ENCODE results near the gene GPATCH8. TPM values are rescaled to one million over a fixed set of nuclear protein-coding genes. Genes with fewer than 3 reads are reported as not detected.

GPATCH8 gene
- total RNA-seq, 1 donor from 2014 or later: 52.6 TPM

DNA sequence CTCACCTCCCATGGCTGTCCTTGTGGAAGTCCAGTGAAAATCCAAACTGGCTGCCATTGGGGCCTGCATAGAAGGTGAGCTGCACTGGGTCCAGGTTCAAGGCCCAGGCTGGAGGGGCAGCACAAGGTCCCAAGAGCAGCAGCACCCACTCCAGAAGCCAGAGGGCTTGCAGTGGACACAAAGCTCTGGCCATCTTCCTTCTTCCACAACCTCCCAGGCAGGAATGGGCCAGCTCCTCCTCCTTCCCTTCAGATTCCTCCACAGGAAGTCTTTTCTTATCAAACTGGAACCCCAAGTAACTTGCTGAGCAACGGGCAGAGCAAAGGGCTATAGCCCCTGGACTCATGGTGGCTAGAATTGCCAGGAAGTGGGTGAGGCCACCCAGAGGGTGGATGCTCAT lies 113.9 kb downstream of the GPATCH8 start, which contains the start of gene ITGA2B:
Gene ITGA2B (minus strand): TSS at position 369 of the 400 bp plus-strand sequence. CDS start 176 bp downstream, at position 193.
- H3K4me3 Mint-ChIP-seq (ENCODE audit: unreplicated experiment): no peak within 1 kb of the TSS

DNA sequence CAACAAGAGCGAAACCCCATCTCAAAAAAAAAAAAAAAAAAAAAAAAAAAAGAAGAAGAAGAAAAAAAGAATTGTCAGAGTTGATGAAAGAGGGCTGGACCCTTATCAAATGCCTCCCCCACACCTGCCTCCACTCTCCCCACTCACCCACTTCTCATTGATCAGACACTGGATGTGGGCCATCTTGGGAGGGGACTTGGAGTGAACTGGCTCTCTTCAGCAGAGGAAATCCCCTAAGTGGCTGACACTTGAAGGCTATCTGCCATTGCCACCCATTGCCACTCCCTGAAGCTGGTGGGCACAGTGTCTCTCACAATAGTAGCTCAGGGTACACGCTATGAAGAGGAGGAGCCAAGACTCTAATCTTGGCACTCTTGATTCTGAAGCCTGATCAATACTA lies 115.4 kb downstream of the GPATCH8 start:
- Mint-ChIP-seq H3K4me1 (ENCODE audit: unreplicated experiment) (peaks cover 9% of the 10 kb centered on the region), H3K4me3 (ENCODE audit: unreplicated experiment) (no peak overlapping the region), H3K9me3 (ENCODE audit: unreplicated experiment) (no peaks in the 10 kb centered on the region), H3K27me3 (ENCODE audit: unreplicated experiment) (peaks cover 8% of the 10 kb centered on the region), H3K27ac (ENCODE audit: unreplicated experiment) (no peak overlapping the region), H3K36me3 (ENCODE audit: unreplicated experiment) (no peaks in the 10 kb centered on the region)
- TF ChIP-seq, protein P1, sequence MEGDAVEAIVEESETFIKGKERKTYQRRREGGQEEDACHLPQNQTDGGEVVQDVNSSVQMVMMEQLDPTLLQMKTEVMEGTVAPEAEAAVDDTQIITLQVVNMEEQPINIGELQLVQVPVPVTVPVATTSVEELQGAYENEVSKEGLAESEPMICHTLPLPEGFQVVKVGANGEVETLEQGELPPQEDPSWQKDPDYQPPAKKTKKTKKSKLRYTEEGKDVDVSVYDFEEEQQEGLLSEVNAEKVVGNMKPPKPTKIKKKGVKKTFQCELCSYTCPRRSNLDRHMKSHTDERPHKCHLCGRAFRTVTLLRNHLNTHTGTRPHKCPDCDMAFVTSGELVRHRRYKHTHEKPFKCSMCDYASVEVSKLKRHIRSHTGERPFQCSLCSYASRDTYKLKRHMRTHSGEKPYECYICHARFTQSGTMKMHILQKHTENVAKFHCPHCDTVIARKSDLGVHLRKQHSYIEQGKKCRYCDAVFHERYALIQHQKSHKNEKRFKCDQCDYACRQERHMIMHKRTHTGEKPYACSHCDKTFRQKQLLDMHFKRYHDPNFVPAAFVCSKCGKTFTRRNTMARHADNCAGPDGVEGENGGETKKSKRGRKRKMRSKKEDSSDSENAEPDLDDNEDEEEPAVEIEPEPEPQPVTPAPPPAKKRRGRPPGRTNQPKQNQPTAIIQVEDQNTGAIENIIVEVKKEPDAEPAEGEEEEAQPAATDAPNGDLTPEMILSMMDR (IDR thresholded peaks at IDR 0.05): no peak
- no peak for DNase-seq (ENCODE audit: extremely low spot score, unreplicated experiment)

More for the DNA sequence above, 113.9 kb downstream of the GPATCH8 start, which contains the start of gene ITGA2B:
- Mint-ChIP-seq H3K36me3 (ENCODE audit: unreplicated experiment) (no peaks in the 10 kb centered on the region), H3K9me3 (ENCODE audit: unreplicated experiment) (no peaks in the 10 kb centered on the region), H3K4me1 (ENCODE audit: unreplicated experiment) (peaks cover 9% of the 10 kb centered on the region), H3K27ac (ENCODE audit: unreplicated experiment) (no peak within 1 kb of the TSS), H3K27me3 (ENCODE audit: unreplicated experiment) (peaks cover 3% of the 10 kb centered on the region)
- TF ChIP-seq, protein P1 (IDR thresholded peaks at IDR 0.05): no peak
- DNase-seq (ENCODE audit: extremely low spot score, unreplicated experiment): no peak

DNA sequence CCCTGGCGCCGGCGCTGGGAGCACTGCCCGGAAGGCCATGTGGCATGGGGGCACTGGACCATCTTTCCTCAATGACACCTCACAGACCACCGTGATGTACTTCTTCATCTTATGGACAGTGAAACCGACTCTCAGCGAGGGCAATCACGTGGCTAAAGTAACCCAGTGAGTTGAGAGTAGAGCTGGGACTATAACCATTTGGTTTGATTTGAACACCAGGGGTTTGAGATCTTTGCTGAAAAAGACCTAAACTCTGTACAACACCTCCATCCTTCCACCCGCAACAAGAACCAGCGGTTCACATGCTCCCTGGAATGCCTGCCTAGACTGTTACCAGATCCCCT lies 117.1 kb downstream of the GPATCH8 start:
- Mint-ChIP-seq H3K27me3 (ENCODE audit: unreplicated experiment) (peaks cover 14% of the 10 kb centered on the region), H3K9me3 (ENCODE audit: unreplicated experiment) (no peaks in the 10 kb centered on the region), H3K27ac (ENCODE audit: unreplicated experiment) (no peak overlapping the region), H3K36me3 (ENCODE audit: unreplicated experiment) (no peaks in the 10 kb centered on the region), H3K4me3 (ENCODE audit: unreplicated experiment) (peak overlapping the region; percentile 70), H3K4me1 (ENCODE audit: unreplicated experiment) (peaks cover 9% of the 10 kb centered on the region)
- TF ChIP-seq, protein P1 (IDR thresholded peaks at IDR 0.05): no peak
- DNase-seq (ENCODE audit: extremely low spot score, unreplicated experiment): no peak

DNA sequence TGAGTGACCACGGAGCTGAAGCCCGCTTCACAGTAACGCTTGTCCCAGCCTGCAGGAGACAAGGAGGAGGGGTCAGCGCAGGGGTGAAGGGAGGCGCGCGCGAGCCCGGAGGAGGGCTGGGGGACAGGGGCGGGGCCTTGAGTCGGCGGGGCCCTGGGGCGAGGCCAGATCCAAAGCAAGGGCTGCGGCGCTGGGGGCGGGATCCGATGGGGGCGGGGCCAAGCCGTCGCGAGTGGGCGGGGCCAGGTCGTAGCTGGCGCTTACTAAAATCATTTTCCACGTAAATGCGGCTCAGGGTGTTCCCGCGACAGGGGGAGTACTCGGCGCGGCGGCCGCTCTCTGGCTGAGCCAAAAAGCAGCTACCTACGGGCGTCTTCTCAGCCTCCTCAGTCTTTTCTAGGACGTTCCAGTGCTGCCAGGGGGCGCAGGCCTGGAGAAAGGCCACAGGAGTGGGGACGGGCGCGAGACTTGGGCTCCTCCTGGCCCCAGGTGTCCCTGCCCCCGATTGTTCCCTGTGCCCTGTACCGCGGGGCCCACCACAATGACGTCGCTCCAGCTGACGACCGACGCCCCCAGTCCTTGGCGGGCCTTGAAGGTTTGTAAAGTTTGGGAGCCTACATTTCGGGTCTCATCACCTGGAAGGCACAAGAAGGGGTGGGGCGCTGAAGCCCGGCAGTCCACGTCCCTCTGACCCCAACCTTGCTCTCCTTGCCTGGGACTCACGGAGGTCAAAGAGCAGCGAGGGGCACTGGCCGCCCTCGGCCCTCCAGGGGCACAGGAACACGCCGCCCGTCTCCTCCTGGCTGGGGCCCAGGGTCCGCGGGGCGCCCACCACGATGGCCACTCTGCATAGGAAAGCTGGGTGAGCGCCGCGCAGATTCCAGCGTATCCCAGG lies 117.7 kb downstream of the GPATCH8 start:
- no peaks in the 10 kb centered on the region for H3K36me3 Mint-ChIP-seq (ENCODE audit: unreplicated experiment)
- H3K4me1 Mint-ChIP-seq (ENCODE audit: unreplicated experiment): peaks cover 9% of the 10 kb centered on the region
- TF ChIP-seq, protein P1 (IDR thresholded peaks at IDR 0.05): peak; percentile 36
- H3K9me3 Mint-ChIP-seq (ENCODE audit: unreplicated experiment): no peaks in the 10 kb centered on the region
- H3K27ac Mint-ChIP-seq (ENCODE audit: unreplicated experiment): no peak overlapping the region
- no peak for DNase-seq (ENCODE audit: extremely low spot score, unreplicated experiment)
- peaks cover 14% of the 10 kb centered on the region for H3K27me3 Mint-ChIP-seq (ENCODE audit: unreplicated experiment)
- H3K4me3 Mint-ChIP-seq (ENCODE audit: unreplicated experiment): peak overlapping the region; percentile 70

DNA sequence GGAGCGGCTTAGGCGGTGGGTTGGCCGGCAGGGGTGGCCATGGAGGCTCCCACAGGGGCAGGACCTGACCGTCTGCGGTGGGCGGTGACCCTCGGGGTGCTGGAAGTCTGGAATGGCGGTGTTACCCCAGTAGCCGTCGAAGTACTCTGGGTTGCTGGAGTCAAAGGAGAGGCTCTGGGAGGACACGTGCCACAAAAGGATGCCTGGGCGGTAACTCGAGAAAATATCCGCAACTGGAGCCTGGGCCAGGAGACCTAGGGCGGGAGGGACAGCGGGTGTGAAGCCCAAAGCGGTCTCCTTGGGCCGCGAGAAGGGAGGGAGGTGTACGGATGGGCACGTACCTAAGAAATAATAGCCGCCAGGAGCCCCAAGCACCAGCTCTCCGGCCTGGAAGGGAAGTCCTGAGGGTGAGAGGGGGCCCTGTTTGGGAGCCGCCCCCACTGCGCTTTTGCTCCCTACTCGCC lies 118.4 kb downstream of the GPATCH8 start:
- Mint-ChIP-seq H3K36me3 (ENCODE audit: unreplicated experiment) (no peaks in the 10 kb centered on the region), H3K4me1 (ENCODE audit: unreplicated experiment) (peaks cover 9% of the 10 kb centered on the region), H3K27me3 (ENCODE audit: unreplicated experiment) (peaks cover 14% of the 10 kb centered on the region), H3K9me3 (ENCODE audit: unreplicated experiment) (no peaks in the 10 kb centered on the region), H3K27ac (ENCODE audit: unreplicated experiment) (no peak overlapping the region), H3K4me3 (ENCODE audit: unreplicated experiment) (peak overlapping the region; percentile 70)
- TF ChIP-seq, protein P1 (IDR thresholded peaks at IDR 0.05): no peak
- DNase-seq (ENCODE audit: extremely low spot score, unreplicated experiment): no peak

All from osteocyte (in vitro differentiated cells).